Heart right ventricle (tissue), 16 donors: ENCODE measurements around the gene IFT88. TPM values are rescaled to one million over a fixed set of nuclear protein-coding genes. Genes with fewer than 3 reads are reported as not detected.
A peak's percentile ranks its signal among the peaks of the same experiment; 100 is the strongest.
"Not testable (repeated sequence)": the region's sequence is repeated elsewhere in the genome, so short reads cannot be mapped to it uniquely, and the experiment has no call there.

Experiments used
- ATAC-seq, 8 donors: fragments of 200-7000 bp; cut with Tn5 transposase; one replicate each; pipeline ENCODE4 v1.9.1; 2020; ENCODE audit warnings: mild to moderate bottlenecking in 8 of 8, moderate library complexity in 8 of 8, moderate number of reproducible peaks in 1 of 8
- DNase-seq, 2 donors: peaks; one replicate each; pipeline ENCODE4 v3.0.0-alpha.2; 2020
- H3K27ac ChIP-seq, 10 donors: fragments of 200-600 bp; sonication (generic) in 2 of 10; one replicate each; pipeline versions ENCODE4 v1.5.0 to v1.8.0; 2020 to 2022; ENCODE audit warnings: mild to moderate bottlenecking in 3 of 10
- H3K27me3 ChIP-seq, 7 donors: fragments of 200-600 bp; one replicate each; pipeline ENCODE4 v1.8.0; 2021 to 2022; ENCODE audit warnings: mild to moderate bottlenecking in 2 of 7
- H3K36me3 ChIP-seq, 9 donors: fragments of 200-600 bp; sonication (generic) in 1 of 9; one replicate each; pipeline versions ENCODE4 v1.5.0 to v1.8.0; 2020 to 2022; ENCODE audit warnings: mild to moderate bottlenecking in 2 of 9
- H3K4me1 ChIP-seq, 9 donors: fragments of 200-600 bp; sonication (generic) in 1 of 9; one replicate each; pipeline versions ENCODE4 v1.5.0 to v1.8.0; 2020 to 2022; ENCODE audit warnings: mild to moderate bottlenecking in 4 of 9
- H3K4me3 ChIP-seq, 10 donors: fragments of 200-600 bp; sonication (generic) in 2 of 10; one replicate each; pipeline versions ENCODE4 v1.5.0 to v1.8.0; 2020 to 2022; ENCODE audit warnings: mild to moderate bottlenecking in 7 of 10, moderate library complexity in 2 of 10
- H3K9me3 ChIP-seq, 11 donors: fragments of 200-600 bp in 10 of 11; sonication (generic) in 2 of 11; one replicate each; pipeline versions ENCODE4 v1.5.0 to v1.8.0; 2013 to 2022; ENCODE audit warnings: mild to moderate bottlenecking in 2 of 11, control low read depth in 1 of 11, moderate library complexity in 1 of 11
- WGBS, 2 donors: extraction: QIAGEN DNeasy Blood & Tissue Kit; methylation state at CpG; one replicate each; pipeline ENCODE4 v1.1.7; 2013; ENCODE audit warnings: inconsistent platforms in 1 of 2; 5-methylcytosine and 5-hydroxymethylcytosine counted together
- intact Hi-C, 10 donors: fragments of 100-400 bp; cut with DNase I; formaldehyde crosslinking; loops; one replicate each; pipeline versions ENCODE4 v1.11.1 to v1.14.2; 2022
- polyA plus RNA-seq, 2 donors: library from polyadenylated mRNA; stranded (reverse); fragments of 200-250 nt; gene quantifications; one replicate each; pipeline ENCODE4 v1.2.3, GENCODE V29; 2013
- total RNA-seq, 10 donors: library from RNA; stranded (reverse); fragmentation: NEBNext Ultra II Directional in 3 of 10; extraction: Animal tissue kit (Norgen Biotek cat#: 25700) in 3 of 10; gene quantifications; one replicate each; pipeline versions ENCODE4 v1.2.1 to v1.2.4, GENCODE V29; 2021 to 2023
- TF ChIP-seq, protein P1 (sequence below), 9 donors: fragments of 200-600 bp; sonication (generic) in 2 of 9; IDR thresholded peaks; one replicate each; pipeline versions ENCODE4 v1.5.0 to v1.8.0; 2021 to 2022; ENCODE audit warnings: antibody characterized with exemption in 9 of 9, mild to moderate bottlenecking in 5 of 9, moderate library complexity in 1 of 9
- donor health status: Arrhythmogenic right ventricular cardiomyopathy.
- donor health status: ischemic (EF 13 %, LVEDD 7.1; RV severe dilation, severe dysfunction).
- donor health status: healthy with polysubstance abuse.
- donor health status: DM: no; HTN: yes; CAD: no.
- donor health status: DM: no; HTN: no; CAD: no.
- donor health status: ischemic (EF 25% LVEDD 6.9; RV normal size, moderate dysfunction).
- donor health status: ischemic (EF 25% LVEDD 5.7; RV mildly dilated, moderate dysfunction).
- donor health status: healthy.
- donor health status: DM: yes; HTN: yes; CAD: no.
- donor health status: Ischemic cardiomyopathy.
- donor health status: ischemic (EF 35%, LVEDD 5.7; RV mildly dilated, moderate dysfunction).
- donor health status: nonischemic (EF 11% LVEDD 7.7; RV severe dilation, severe dysfunction).
- donor health status: DM: yes; HTN: yes; CAD: no.
- donor health status: PGD.
- donor health status: ischemic (EF 29% LVEDD 5.4; RV normal size, mild dysfunction).
- donor health status: nonischemic (EF 23%, LVEDD 6.1; RV moderate dilation, normal function).

IFT88 gene
- total and polyA plus RNA-seq, 12 donors = 5.9 to 13.6 (median 7.3) TPM

DNA sequence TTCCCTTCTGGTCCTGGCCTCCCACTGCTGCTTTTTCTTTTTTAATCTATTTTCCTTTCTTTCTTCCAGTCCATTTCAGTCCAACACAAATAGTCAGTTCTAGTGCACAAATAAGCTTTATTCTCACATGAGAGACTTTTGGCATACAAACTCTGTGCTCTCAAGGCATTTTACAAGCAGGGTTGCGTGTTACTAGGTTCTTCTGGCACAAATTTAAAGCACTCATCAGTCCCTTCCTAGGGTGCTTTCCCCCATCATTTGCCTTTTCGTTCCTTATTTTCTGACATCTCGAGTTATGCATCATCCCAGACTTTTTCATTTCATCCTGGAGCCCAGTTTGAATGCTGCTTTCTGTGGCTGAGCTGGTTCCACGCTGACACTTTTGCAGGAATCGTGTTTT is 106.8 kb downstream of the IFT88 start:
- TF ChIP-seq, protein P1, sequence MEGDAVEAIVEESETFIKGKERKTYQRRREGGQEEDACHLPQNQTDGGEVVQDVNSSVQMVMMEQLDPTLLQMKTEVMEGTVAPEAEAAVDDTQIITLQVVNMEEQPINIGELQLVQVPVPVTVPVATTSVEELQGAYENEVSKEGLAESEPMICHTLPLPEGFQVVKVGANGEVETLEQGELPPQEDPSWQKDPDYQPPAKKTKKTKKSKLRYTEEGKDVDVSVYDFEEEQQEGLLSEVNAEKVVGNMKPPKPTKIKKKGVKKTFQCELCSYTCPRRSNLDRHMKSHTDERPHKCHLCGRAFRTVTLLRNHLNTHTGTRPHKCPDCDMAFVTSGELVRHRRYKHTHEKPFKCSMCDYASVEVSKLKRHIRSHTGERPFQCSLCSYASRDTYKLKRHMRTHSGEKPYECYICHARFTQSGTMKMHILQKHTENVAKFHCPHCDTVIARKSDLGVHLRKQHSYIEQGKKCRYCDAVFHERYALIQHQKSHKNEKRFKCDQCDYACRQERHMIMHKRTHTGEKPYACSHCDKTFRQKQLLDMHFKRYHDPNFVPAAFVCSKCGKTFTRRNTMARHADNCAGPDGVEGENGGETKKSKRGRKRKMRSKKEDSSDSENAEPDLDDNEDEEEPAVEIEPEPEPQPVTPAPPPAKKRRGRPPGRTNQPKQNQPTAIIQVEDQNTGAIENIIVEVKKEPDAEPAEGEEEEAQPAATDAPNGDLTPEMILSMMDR (IDR thresholded peaks at IDR 0.05) = no peak
- ATAC-seq = peak in 1 of 8 donors; percentile 20

DNA sequence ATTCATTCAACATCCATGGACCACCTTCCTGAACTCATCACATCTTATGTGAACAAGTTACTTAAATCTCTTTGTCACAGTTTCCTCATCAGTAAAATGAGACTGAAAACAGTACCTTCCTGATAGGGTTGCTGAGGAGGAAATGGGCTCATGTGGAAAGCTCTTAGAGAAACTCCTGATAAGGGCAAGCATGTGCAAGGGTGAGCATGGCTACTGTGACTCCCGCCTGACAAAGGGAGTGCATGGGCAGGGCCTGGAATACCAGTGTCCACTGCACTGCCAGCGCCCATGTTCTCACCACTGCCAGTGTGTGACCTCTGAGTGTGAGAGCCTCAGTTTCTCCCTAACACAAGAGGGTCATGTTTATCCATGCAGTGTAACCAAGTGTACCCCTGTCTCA is 109.3 kb downstream of the IFT88 start:
- Histone ChIP-seq H3K27me3 (no peaks in the 10 kb centered on the region), H3K36me3 (peaks cover 0 to 61% (median 0%) of the 10 kb centered on the region in 9 donors), H3K4me1 (peaks cover 0 to 7% (median 0%) of the 10 kb centered on the region in 9 donors), H3K9me3 (no peaks in the 10 kb centered on the region), H3K27ac (no peak overlapping the region), H3K4me3 (no peak overlapping the region)
- ATAC-seq (no peak), DNase-seq (no peak)
- TF ChIP-seq, protein P1 (IDR thresholded peaks at IDR 0.05) = no peak
- intact Hi-C loops = no loop called here
- WGBS, 2 donors = 93 to 94% methylated on average over 2 of the region's 2 CpGs

More for the DNA sequence above, 106.8 kb downstream of the IFT88 start:
- DNase-seq = no peak
- Histone ChIP-seq H3K27ac (no peak overlapping the region), H3K9me3 (no peaks in the 10 kb centered on the region), H3K36me3 (peaks cover 0 to 65% (median 0%) of the 10 kb centered on the region in 9 donors), H3K4me1 (peaks cover 0 to 7% (median 0%) of the 10 kb centered on the region in 9 donors), H3K4me3 (no peak overlapping the region), H3K27me3 (no peaks in the 10 kb centered on the region)
- intact Hi-C loops = no loop called here
- 80 to 92% methylated on average over 5 of the region's 5 CpGs for WGBS, 2 donors

DNA sequence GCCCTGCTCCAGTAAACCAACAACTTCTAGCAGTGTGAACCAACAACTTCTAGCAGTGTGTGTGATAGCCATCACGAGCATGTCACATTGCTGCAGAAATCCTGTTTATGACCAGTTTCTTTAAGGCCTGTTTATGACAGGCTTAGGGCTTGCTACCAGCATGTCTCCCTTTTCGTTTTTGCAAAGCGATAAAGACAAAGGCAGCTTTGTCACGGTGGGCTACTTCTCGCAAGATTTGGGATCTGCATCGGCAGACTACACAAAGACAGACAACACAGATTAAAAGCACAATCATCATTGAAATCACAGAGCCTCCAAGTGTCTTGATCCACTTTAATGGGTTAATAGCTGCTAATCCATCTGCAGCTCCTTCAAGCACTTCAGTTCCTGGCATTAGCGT is 111.6 kb downstream of the IFT88 start:
- intact Hi-C loops, ATAC-seq, H3K27ac ChIP-seq, H3K27me3 ChIP-seq, H3K9me3 ChIP-seq, H3K4me3 ChIP-seq, H3K4me1 ChIP-seq, DNase-seq: not testable (repeated sequence)
- WGBS, 2 donors = 70 to 83% methylated on average over 7 of the region's 7 CpGs
- H3K36me3 ChIP-seq = peaks cover 0 to 38% (median 0%) of the 10 kb centered on the region in 9 donors

DNA sequence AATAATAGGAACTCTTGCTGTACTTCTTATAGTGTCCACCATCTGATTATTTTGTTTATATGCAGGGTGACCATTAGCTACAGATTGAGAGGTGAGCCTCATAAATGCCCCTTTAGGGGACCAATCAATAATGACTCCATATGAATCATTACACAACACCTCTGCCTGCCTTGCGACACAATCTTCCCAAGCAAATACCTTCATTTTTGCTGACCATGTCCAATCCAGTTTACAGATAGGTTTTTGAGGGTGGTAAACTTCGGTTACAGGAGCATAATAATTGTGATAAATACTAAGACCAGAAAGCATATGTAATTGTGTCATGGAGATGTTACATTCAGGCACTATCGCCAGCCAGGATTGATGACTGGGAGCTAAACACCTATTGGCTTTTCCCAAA is 112.9 kb downstream of the IFT88 start:
- 78 to 99% methylated on average over 3 of the region's 3 CpGs for WGBS, 2 donors
- H3K4me3 ChIP-seq = no peak overlapping the region
- TF ChIP-seq, protein P1 (IDR thresholded peaks at IDR 0.05) = no peak
- no peaks in the 10 kb centered on the region for H3K4me1 ChIP-seq
- H3K27me3 ChIP-seq = no peaks in the 10 kb centered on the region
- intact Hi-C loops = no loop called here
- no peak for ATAC-seq
- H3K9me3 ChIP-seq = no peaks in the 10 kb centered on the region
- no peak for DNase-seq
- H3K27ac ChIP-seq = no peak overlapping the region
- H3K36me3 ChIP-seq = peaks cover 0 to 35% (median 0%) of the 10 kb centered on the region in 9 donors

DNA sequence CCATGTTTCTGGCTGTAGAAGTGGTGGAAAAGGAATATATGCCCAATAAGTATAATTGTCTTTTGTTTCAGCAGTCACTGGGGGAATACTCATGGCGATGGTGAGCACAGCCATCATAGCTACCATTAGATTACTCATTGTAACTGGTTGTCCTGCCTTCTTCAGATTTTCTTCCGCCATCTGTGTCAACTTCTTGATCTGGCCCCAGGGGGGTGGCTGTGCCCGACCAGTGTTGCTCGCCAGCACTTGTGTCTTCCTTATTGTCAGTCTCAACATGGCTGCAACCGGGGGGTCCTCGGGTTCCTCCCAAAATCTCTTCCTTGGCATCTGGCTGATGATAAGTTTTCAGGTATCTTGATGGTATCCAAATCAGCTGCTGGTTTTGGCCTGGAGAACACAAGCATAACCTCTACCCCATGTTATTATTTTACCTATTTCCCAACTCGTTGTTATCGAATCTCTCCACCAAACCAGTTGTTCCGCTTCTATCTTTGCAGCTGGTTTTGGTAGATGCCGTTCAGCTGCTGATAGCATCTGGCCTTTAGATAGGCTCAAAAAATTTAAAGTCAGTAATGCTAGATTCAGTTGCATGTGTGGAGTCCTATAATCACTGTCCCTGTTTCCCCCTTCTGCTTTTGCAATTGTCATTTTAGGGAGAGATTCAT is 113.6 kb downstream of the IFT88 start:
- Histone ChIP-seq H3K27me3 (no peaks in the 10 kb centered on the region), H3K4me3 (no peak overlapping the region), H3K9me3 (no peaks in the 10 kb centered on the region), H3K4me1 (no peaks in the 10 kb centered on the region), H3K27ac (no peak overlapping the region), H3K36me3 (peaks cover 0 to 28% (median 0%) of the 10 kb centered on the region in 9 donors)
- DNase-seq (no peak), ATAC-seq (no peak)
- 96 to 97% methylated on average over 10 of the region's 10 CpGs for WGBS, 2 donors
- TF ChIP-seq, protein P1 (IDR thresholded peaks at IDR 0.05) = no peak
- intact Hi-C loops = no loop called here

DNA sequence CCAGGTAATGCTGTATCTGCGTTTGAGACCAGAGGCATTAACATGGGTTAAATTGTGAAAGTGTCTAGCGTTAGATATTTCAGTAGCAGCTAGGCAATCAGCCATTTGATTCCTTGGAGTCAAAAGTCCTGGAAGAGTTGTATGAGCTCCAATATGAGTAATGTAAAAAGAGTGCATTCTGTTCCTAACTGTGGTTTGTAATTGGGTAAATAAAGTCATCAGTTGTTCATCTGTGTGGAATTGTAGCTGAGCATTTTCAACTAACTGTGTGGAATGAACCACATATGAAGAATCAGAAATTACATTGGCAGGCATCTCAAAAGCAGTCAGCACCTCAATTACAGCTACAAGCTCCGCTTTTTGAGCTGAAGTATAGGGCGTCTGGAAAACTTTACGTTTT is 114.5 kb downstream of the IFT88 start:
- intact Hi-C loops, ATAC-seq, DNase-seq, H3K4me3 ChIP-seq, H3K27ac ChIP-seq, H3K4me1 ChIP-seq, H3K9me3 ChIP-seq, H3K27me3 ChIP-seq: not testable (repeated sequence)
- peaks cover 0 to 19% (median 0%) of the 10 kb centered on the region in 9 donors for H3K36me3 ChIP-seq
- 79 to 85% methylated on average over 5 of the region's 5 CpGs for WGBS, 2 donors
